SU-DHL-6 (cell line): Measurements from ENCODE around the gene PIP5K1B.

Experiments
- H2AFZ ChIP-seq: fragments of 200-600 bp; sonication (generic); 2 replicates; pipeline ENCODE4 v1.6.1; 2014; ENCODE audit warnings: low read depth, mild to moderate bottlenecking, moderate library complexity, mixed read lengths, antibody characterized with exemption, low read length; ENCODE audit not compliant: severe bottlenecking
- H3F3A ChIP-seq: fragments of 200-600 bp; shearing (Covaris generic); 2 replicates; pipeline ENCODE4 v1.6.0; 2016; ENCODE audit warnings: antibody characterized with exemption, mild to moderate bottlenecking; ENCODE audit not compliant: insufficient read depth
- H3K27ac ChIP-seq: fragments of 200-600 bp; sonication (generic); 2 replicates; pipeline ENCODE4 v1.5.1; 2016; ENCODE audit warnings: low read depth, mild to moderate bottlenecking, low read length, moderate library complexity, mixed read lengths
- H3K27me3 ChIP-seq: fragments of 200-600 bp; sonication (generic), shearing (Covaris generic); 2 replicates; pipeline ENCODE4 v1.6.0; 2014; ENCODE audit warnings: mild to moderate bottlenecking, low read length
- H3K36me3 ChIP-seq: fragments of 200-600 bp; sonication (generic); 2 replicates; pipeline ENCODE4 v1.6.1; 2014; ENCODE audit warnings: mild to moderate bottlenecking, low read length, mixed read lengths
- H3K4me2 ChIP-seq: fragments of 300-600, 200-600 bp; shearing (Covaris generic), sonication (generic); 2 replicates; pipeline ENCODE4 v1.6.0; 2014; ENCODE audit warnings: low read length, low read depth, mild to moderate bottlenecking; ENCODE audit not compliant: poor library complexity, severe bottlenecking
- H3K4me3 ChIP-seq: fragments of 200-600 bp; sonication (generic); 2 replicates; pipeline ENCODE4 v1.5.1; 2014; ENCODE audit warnings: antibody characterized with exemption, low read length, mild to moderate bottlenecking, mixed read lengths; ENCODE audit not compliant: insufficient read depth, poor library complexity, severe bottlenecking
- H3K79me2 ChIP-seq: fragments of 200-600 bp; sonication (generic); 2 replicates; pipeline ENCODE4 v1.6.1; 2014; ENCODE audit warnings: mild to moderate bottlenecking, low read length, moderate library complexity; ENCODE audit not compliant: insufficient read depth
- H3K9ac ChIP-seq: fragments of 200-600 bp; sonication (generic); 2 replicates; pipeline ENCODE4 v1.7.0; 2014; ENCODE audit warnings: mild to moderate bottlenecking, low read length
- H3K9me2 ChIP-seq: fragments of 200-600 bp; sonication (generic); replicated peaks from 2 replicates; pipeline ENCODE4 v1.6.1; 2014; ENCODE audit warnings: low read length; ENCODE audit not compliant: insufficient read depth
- H3K9me3 ChIP-seq: fragments of 200-600 bp; sonication (generic); 2 replicates; pipeline ENCODE4 v1.6.1; 2014; ENCODE audit warnings: low read length, mixed read lengths; ENCODE audit not compliant: insufficient read depth
- H4K20me1 ChIP-seq: fragments of 200-600 bp; sonication (generic); 2 replicates; pipeline ENCODE4 v1.6.1; 2014; ENCODE audit warnings: low read depth, mild to moderate bottlenecking, antibody characterized with exemption, low read length, moderate library complexity, mixed read lengths
- CTCF ChIP-seq: fragments of 200-600 bp; sonication (generic); IDR thresholded peaks from one replicate; pipeline ENCODE4 v1.5.1; 2017; ENCODE audit warnings: antibody characterized with exemption, mild to moderate bottlenecking, low read length, moderate library complexity; ENCODE audit not compliant: insufficient read depth, poor library complexity, severe bottlenecking
- EZH2phosphoT487 ChIP-seq: fragments of 200-600 bp; sonication (generic), shearing (Covaris generic); conservative IDR thresholded peaks from 2 replicates; pipeline ENCODE4 v1.6.1; 2018; ENCODE audit warnings: mild to moderate bottlenecking, antibody characterized with exemption, low read length, moderate library complexity, mixed read lengths

PIP5K1B gene

GRCh38 chr9:68822596-68823165, 117.6 kb downstream of the PIP5K1B start:
- TF ChIP-seq EZH2phosphoT487 (no peak), CTCF (no peak)
- H3K9me2 ChIP-seq, result no peaks in the 10 kb centered on the region
- no peaks in the 10 kb centered on the region for H3K79me2 ChIP-seq
- no peak overlapping the region for H3K4me3 ChIP-seq
- H2AFZ ChIP-seq, result no peak overlapping the region
- H3F3A ChIP-seq, result no peaks in the 10 kb centered on the region
- H3K36me3 ChIP-seq, result no peaks in the 10 kb centered on the region
- no peaks in the 10 kb centered on the region for H4K20me1 ChIP-seq
- no peaks in the 10 kb centered on the region for H3K27me3 ChIP-seq
- H3K4me2 ChIP-seq, result no peak overlapping the region
- no peaks in the 10 kb centered on the region for H3K9me3 ChIP-seq
- no peak overlapping the region for H3K9ac ChIP-seq
- H3K27ac ChIP-seq, result no peak overlapping the region

DNA sequence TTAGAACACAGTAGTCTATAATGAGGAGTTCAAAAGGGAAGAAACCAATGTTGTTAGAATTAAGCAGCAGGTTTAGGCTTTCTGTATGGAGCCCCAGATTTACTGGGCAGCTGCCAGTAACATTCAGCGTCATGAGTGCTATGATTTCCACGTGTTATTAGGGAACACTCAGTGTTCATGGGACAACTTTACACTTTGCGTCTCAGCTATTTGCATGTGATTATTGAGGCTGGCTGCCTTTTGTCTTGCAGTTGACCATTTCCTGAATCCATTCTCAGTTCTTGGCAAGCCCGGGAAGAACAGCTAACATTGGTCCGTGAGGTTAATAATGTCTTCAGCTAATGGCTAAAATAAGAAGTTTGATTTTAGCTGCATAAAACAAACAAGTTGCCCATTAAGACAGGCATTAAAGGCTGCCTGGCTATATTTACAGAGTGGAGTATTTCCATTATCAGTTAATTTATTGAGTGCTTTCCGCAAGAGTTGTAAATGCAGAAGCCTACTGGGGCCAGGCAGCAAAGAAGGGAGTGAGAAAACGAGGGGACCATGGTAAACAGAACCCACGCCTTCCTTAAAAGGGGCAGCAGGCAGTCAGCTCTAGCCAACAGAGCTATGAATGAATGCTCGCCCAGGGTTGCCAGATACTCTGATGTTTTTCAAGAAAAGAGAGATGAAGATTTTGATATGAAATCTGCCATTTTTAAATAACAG, 120.9 kb downstream of the PIP5K1B start:
- Histone ChIP-seq H4K20me1 (no peaks in the 10 kb centered on the region), H3K27me3 (no peaks in the 10 kb centered on the region), H3K9ac (no peak overlapping the region), H2AFZ (no peak overlapping the region), H3K4me3 (no peak overlapping the region), H3K36me3 (no peaks in the 10 kb centered on the region), H3K27ac (no peak overlapping the region), H3K4me2 (no peak overlapping the region), H3K9me3 (no peaks in the 10 kb centered on the region), H3K79me2 (no peaks in the 10 kb centered on the region), H3F3A (no peaks in the 10 kb centered on the region), H3K9me2 (no peaks in the 10 kb centered on the region)
- no peak for TF ChIP-seq CTCF
- TF ChIP-seq EZH2phosphoT487, result no peak

DNA sequence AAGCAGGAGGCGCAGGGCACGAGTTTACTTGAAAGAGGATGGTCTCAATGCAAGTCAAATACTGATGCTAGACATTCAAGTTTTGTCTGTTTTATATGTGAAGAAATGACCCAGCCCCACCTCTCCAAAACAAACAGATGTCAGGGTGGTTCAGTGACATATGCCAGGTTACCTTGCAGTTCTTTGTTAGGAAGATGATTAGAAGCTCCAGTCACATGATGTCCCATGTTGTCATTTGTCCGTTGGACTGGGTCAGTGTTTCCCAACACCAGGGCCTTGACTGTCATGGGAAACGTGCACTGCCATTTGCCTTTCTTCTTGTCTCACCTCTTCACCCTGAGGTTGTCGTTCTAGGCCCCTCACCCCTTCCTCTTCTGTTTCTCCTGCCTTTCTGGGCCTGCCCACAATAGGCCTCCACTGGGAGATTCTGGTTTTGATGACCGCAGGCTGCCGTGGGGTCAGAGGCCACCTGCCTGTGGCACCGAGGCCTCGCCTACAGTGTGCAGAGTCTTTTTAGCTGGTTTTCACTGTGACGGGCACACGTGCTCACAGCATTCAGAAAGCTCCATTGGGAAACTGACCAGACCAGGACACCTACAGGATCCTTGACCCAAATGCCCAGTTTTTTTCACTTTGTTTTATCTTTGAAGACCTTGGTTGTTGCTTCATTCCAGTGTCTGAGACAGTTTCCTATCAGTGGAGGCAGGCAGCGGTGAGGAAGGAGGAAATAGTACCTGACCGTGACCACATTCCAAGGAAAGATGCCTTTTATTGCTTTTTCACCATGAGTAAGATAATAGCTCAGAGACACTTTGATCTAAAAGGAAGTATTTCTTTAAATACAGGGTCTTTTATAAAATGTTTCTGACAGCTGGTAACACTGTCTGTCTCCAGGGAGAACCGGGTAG, 123.1 kb downstream of the PIP5K1B start:
- TF ChIP-seq CTCF, result no peak
- TF ChIP-seq EZH2phosphoT487, result no peak
- Histone ChIP-seq H3K27me3 (no peaks in the 10 kb centered on the region), H2AFZ (no peak overlapping the region), H4K20me1 (no peaks in the 10 kb centered on the region), H3K4me2 (no peak overlapping the region), H3K9ac (no peak overlapping the region), H3K9me2 (no peaks in the 10 kb centered on the region), H3K9me3 (no peaks in the 10 kb centered on the region), H3K27ac (no peak overlapping the region), H3K36me3 (no peaks in the 10 kb centered on the region), H3F3A (no peaks in the 10 kb centered on the region), H3K79me2 (no peaks in the 10 kb centered on the region), H3K4me3 (no peak overlapping the region)
